HG03521 (cell line): ENCODE data around the gene LCA5L.
"Not testable (repeated sequence)": the region's sequence is repeated elsewhere in the genome, so short reads cannot be mapped to it uniquely, and the experiment has no call there.

Experiments
- ATAC-seq: cut with Tn5 transposase; IDR thresholded peaks from one replicate; pipeline ENCODE4 v1.9.1; 2021; ENCODE audit warnings: mild to moderate bottlenecking, moderate library complexity; ENCODE audit not compliant: unreplicated experiment

Gene LCA5L

DNA sequence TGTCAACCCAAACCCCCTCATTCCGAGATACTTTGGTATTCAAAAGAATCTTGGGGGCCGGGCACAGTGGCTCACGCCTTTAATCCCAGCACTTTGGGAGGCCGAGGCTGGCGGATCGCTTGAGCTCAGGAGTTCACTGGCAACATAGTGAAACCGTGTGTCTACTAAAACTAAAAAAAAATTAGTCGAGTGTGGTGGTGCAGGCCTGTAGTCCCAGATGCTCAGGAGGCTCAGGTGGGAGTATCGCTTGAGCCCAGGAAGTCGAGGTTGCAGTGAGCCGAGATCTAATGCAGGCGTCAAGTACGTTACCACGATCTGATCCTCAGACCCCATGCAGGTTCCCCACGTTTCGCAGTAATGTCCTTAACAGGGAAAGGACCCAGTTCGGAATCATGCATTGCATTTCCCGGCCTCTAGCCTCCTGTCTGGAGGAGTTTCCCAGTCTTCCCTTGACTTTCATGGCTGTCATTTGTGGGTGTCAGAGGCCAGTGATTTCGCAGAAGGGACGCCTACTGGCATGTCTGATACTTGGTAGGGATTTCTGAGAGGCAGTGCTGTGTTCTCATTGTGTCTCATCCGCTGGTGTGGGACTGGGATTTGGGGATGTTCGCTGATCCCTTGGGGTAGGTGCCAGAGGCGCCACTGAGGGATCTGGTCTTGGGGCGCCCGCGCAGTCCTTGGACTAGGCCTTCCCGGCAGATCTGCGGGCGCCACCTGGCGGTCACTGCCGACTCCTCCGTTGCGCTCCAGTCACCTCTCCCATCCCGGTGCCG lies 57.4 kb downstream of the LCA5L start:
- peak; percentile 74 for ATAC-seq

DNA sequence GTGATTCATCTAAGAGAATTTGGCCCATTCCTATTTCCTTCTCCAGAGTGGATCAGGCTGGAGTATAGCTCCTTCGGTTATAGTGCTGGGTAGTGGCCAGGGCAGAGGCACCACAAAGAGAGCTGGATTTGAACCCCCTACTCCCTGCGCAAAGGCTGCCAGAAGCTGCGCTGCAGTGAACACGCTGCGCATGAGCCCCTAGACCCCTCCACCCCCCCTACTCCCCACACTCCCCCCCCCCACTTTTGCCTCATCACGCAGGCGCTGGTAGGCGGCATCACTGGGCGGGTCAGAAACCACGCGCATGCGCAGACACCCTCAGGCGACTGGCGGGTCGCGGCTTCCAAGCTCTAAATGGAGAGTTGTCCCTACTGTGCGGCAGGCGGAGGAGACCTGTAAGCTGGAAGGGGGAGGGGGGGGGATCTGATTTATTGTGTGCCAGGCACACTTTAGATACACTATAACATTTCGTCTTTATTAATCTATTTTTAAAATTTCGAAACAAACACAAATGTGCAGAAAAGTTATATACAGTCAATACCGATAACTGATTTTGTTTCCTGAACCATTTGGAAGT lies 58.0 kb downstream of the LCA5L start:
- ATAC-seq: no peak

DNA sequence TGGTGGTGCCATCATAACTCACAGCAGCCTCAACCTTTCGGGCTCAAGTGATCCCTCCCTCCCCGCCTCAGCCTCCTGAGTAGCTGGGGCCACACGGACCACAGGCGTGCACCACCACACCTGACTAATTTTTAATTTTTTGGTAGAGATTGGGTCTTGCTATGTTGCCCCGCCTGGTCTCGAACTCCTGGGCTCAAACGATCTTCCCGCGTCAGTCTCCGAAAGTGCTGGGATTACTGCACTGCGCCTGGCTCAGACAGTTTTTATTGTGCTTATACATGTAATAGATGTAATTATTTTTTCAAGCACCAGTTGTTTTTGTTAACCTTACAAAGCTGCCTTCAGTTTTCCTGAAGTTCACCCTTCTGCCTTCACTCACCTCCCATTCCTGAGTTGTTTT lies 58.7 kb downstream of the LCA5L start:
- ATAC-seq: no peak

DNA sequence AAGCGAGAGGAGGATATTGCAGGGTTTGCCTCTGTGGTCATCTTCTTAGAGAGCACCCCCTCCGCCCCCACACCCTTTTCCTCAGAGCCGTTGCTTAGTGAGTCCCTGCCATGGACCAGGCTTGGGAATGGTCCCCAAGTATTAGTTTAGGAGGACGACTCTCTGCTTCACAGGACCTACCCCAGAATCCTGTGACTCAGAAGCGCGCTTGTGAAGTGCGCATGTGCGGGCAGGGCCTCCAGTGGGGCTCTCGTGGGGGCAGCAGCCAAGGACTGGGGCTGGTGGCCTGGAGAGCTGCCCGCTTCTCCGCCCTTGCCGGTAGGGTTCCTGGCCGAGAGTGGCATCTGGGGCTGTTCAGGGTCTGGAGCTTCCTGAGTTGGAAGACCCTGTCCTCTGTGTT lies 59.4 kb downstream of the LCA5L start:
- no peak for ATAC-seq

DNA sequence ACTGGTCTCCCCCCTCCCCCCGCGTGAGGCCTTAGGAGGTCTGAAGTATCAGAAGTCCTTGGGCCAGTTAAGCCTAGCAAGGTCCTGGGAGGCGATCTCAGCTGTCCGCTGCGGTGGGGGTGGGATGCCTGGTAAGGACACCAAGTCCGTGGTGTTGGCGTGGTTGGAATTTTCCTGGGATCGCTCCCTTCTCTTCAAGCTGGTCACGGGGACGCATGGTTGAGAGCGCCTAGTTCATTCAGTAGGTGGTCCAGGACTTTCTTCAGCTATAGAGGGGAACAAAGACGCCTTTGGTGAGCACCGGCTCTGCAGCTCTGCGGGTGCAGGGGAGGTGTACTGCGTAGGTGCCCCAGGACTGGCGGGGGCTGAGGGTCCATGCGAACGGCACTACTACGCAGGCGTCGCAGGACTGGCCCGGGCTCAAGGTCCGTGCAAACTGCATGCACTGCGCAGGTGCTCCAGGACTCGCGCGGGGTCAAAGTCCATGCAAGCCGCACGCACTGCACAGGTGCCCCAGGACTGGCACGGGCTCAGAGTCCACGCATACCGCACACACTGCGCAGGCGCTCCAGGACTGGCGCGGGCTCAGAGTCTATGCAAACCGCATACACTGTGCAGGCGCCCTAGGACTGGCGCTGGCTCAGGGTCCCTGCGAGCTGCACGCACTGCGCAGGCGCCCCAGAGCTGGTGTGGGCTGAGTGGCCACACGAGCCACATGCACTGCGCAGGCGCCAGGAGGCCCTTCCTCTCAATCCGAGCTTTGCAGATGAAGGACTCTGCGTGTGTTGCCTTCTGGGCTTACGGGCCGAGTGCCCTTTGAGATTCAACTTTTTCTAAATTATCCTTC lies 60.1 kb downstream of the LCA5L start:
- ATAC-seq: no peak

DNA sequence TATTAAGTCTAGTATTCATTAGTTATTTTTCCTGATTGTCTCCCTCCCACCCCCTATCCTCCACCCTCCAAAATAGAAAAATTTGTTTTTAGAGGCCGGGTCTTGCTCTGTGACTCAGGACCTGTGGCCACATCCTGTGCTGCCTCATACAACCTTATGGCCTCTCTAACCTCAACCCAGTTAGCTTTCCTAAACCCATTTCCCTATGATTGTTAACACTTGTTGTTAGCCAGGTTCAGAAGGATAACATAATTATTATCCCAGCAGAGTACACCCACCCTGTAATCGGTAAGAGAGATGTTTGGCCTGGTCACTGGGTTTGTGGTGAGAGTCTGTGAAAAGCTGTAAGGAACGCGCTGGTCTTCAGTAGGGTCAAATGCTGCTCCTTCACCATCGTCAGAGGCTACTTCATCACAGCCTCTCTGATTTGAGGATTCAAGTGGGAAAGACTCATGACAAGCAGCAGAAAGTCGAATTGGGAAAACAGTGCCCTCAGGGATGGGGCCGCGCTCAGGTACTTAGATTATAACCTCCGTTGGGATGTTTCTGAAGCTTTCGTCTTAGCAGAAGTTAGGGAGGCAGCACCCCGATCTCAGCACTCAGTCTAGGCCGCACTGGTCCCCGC lies 60.8 kb downstream of the LCA5L start:
- ATAC-seq: no peak

DNA sequence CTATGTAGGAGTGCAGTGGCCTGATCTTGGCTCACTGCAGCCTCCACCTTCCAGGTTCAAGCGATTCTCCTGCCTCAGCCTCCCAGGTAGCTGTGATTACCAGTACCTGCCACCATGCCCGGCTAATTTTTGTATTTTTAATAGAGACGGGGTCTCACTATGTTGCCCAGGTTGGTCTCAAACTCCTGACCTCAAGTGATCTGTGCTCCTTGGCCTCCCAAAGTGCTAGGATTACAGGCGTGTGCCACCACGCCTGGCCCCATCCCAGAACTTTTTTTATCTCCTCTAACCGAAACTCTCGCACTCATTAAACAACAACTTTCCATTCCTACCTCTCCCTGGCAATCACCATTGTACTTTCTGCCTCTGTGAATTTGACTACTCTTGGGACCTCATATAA lies 63.5 kb downstream of the LCA5L start:
- ATAC-seq: not testable (repeated sequence)

DNA sequence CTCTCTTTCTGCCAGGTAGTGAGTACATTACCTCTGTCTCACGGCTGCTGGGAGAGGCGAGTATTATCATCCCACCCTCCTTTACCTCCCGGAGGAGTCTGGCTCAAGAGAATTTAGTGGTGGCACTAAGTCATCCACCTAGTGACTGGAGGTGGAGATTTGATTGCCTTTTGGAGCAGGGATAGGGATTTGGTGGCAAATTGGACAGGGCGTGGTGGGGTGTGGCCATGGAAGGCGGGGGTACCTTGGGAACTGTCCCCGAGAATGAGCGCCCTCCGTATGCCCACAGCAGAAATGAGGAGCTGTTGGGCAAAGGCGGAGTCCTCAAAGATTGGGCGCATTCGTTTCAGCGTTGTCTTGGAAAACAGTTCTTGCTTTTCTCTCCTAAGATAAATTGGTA lies 64.6 kb downstream of the LCA5L start:
- no peak for ATAC-seq

DNA sequence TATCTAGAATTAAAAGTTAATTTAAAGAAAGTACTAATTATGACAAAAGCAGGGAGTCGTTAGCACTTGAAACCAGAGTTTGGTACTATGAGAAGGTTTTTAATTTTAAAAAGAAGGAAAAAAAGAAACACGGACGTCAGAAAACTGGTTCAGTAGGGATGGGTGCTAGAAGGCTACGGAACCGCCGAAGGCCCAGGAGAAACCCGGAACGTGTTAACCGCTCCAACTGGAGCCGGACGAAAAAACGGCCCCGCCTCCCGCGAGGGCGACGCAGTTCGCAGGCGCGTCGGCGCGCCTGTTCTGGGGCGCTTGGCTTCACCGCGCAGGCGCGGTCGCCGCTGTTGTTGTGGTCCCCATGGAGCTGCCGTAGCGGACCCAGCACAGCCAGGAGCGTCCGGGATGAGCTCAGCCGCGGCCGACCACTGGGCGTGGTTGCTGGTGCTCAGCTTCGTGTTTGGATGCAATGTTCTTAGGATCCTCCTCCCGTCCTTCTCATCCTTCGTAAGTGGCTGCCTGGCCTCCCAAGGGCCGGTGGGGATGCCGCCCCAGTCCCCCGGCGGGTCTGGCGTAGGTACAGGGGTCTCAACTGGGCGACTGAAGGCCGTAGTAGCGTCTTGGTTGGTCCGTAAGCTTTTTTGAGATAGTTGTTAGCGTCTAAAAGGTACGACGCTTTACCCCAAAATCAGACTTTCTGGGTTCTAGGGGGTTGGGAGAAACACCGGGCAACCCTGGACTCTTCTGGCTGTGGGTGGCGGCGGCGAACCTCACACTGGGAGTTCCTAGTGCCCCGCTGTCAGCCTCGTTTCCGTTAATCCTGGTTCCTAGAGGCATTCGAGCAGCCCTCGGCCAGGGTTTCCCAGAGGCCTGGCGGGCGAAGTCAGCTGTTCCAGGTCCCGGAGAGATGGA lies 65.3 kb downstream of the LCA5L start:
- ATAC-seq: peak; percentile 96

DNA sequence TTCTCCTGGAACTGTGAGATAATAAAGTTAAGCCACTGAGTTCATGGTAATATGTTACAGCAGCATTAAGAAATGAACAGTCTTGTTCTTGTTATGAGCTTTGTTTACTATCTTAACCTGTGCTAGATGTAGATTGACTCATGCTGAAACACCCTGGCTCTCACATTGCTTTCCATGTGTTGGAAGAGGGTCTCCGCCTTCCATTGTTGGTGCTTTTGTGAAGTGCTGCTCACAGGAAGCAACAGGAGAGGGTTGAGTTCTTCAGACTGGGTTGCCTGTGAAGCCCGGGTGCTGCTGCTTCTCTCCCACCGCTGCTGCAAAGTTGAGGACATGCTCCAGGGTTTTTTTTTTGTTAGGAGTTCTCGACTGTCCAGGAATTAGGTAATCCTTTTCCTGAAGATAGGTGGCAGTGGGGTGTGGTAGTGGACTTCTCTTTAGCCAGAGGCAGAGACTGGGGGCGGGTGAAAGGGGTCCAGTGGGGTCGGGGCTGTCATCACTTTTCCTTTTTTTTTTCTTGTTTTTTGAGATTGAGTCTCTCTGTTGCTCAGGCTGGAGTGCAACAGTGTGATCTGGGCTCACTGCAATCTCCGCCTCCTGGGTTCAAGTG lies 68.0 kb downstream of the LCA5L start:
- no peak for ATAC-seq

DNA sequence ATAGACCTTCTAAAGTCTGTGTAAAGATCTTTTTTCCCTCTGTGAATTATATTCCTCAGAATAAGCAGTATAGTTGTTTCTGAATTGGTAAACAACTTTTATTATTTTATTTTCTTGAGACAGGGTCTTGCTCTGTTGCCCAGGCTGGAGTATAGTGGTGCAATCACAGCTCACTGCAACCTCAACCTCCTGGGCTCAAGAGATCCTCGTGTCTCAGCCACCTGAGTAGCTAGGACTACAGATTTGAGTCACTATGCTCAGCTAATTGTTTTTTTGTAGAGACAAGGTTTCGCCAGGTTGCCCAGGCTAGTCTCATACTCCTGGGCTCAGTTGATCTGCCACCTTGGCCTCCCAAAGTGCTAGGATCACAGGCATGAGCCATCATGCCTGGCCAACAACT lies 70.1 kb downstream of the LCA5L start:
- ATAC-seq: no peak

DNA sequence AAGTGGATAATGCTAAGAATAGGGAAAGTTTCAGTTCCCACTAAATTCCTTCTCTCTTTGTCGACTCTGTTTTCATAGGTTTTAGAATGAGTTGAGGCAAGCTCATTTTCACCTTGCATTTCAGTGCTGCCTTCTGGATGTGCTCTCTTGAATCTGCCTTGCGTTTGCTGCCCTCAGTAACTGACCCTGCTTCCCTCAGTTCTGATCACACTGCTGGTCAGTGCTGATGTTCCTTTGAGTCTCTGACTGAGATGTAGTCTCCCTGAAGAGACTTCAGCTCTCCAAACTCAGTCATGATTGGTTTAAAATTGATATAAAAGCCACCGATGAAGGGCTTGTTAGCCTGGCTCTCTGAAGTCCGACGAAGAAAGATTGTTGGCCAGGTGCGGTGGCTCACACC lies 71.5 kb downstream of the LCA5L start:
- ATAC-seq: no peak

DNA sequence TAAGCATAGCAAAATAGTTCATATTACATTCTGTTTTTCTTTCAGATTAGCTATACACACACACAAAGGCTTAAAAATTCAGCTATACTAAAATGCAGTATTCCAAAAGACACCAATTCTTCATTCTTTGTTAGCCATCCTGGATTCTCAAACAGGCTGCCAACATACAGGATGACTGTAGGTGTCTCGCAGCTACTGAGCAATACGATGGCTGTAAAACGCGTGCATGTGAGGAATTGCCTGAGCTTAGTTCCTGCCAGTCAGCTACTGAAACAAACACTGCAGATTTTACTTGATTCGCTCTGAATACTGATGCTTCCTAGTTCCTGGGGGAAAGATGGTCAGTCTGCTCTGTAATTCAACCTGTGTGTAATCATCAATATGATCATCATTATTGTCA lies 71.9 kb downstream of the LCA5L start:
- no peak for ATAC-seq

DNA sequence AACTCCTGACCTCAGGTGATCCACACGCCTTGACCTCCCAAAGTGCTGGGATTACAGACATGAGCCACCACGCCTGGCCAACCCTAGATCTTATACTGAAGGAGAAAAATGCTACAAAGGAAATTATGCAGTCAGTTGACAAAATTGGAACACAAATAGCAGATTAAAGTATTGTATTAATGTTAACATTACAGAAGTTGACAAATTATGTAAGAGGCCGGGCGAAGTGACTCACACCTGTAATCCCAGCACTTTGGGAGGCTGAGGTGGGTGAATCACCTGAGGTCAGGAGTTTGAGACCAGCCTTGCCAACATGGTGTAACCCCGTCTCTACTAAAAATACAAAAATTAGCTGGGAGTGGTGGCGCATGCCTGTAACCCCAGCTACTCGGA lies 75.7 kb downstream of the LCA5L start:
- not testable (repeated sequence) for ATAC-seq

DNA sequence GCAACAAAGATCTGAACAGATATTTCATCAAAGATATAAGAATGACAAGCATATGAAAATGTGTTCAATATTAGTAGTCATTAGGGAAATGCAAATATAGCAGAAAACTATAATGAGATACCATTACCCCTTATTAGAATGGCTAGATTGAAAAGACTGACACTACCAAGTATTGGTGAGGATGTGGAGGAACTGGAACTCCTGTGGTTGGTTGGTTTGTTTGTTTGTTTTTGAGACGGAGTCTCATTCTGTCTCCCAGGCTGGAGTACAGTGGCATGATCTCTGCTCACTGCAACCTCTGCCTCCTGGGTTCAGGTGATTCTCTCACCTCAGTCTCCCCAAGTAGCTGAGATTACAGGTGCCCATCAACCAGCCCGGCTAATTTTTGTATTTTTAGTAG lies 77.8 kb downstream of the LCA5L start:
- ATAC-seq: no peak

DNA sequence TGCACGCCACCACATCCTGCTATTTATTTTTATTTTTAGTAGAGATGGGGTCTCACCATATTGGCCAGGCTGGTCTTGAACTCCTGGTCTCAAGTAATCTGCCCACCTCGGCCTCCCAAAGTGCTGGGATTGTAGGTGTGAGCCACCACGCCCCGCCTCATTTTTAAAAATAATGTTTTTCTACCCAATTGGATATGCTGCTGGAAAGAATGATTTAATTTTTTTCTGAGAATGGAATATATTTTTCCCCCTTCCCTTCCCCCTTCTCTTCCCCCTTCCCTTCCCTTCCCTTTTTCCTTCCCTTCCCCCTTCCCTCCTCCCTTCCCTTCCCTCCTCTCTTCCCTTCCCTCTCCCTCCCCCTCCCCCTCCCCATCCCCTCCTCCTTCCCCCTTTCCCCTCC lies 79.0 kb downstream of the LCA5L start:
- no peak for ATAC-seq

DNA sequence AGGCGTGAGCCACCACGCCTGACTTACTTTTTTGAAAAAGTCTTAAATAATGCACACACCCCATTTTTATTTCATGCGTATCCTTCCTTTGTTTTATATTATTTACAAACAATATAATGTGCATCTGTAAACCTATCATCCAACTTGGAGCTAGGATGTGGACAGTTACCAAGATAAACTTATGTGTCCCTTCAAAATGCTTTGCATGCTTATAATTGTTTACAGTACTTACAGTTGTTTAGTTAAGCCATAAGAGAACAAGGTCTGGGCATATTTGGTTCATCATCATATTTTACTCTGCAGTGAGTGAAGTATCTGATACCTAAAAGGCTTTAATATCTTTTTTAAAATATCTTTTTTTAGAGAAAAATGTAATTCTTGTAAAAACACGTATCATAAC lies 80.6 kb downstream of the LCA5L start:
- ATAC-seq: no peak

DNA sequence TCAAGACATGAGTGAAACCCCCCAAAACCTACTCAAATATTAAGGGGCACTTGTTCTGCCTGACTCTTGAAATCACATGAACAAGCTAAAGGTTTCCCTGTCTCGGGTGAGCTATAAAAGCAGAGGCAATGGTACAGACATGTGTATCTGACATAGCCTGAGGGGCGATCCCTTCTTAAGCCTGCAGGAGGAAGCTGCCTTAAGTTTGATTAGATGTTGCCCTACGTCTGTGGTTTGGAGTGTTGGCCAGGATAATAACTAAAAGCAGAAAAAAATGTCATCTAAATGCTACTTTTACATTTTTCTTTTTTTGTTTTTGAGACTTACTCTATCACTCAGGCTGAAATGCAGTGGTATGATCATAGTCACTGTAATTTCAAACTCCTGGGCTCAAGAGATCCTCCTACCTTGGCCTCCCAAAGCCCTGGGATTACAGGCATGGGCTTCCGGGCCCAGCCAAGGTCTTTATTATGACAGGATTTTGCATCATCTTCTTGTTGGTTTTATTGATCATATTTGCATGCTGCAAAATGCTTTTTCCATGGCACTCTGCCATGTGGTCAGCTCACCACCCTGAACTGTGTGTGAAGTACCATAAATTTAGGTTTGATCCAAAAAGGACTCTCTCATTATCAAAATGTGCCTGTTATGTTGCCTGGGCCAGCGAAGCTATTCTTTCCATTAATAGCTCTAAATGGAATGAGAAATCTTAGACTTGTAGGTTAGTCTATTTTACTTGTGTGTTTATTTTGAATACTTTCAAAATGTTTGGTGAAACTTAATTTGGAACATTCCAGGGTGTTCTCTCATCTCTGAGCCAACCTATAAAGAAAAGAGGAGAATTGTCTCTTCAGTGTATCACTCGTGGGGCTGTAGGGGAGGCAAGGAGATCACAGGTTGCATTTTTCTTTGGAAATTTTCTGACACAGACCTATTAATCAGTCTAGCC lies 81.7 kb downstream of the LCA5L start:
- no peak for ATAC-seq

DNA sequence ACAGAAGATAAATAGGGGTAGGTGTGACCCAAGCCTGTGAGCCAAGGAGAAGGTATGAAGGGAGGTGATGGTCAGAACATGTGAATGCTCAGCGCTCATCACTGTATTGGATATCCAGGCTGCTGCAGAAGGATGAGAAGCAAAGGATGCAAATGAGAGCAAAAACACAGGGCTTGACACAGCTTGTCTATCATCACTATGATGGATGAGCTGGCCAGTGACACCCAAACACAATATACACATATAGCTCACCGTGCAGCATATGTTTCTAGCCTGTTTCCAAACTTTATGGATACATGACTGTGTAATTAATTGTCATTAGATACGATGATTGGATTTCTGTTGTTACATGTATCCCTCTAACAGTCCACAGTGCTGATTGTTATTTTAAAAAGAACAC lies 82.8 kb downstream of the LCA5L start:
- no peak for ATAC-seq
